ENCODE data around the gene ERMN.

ERMN gene

DNA sequence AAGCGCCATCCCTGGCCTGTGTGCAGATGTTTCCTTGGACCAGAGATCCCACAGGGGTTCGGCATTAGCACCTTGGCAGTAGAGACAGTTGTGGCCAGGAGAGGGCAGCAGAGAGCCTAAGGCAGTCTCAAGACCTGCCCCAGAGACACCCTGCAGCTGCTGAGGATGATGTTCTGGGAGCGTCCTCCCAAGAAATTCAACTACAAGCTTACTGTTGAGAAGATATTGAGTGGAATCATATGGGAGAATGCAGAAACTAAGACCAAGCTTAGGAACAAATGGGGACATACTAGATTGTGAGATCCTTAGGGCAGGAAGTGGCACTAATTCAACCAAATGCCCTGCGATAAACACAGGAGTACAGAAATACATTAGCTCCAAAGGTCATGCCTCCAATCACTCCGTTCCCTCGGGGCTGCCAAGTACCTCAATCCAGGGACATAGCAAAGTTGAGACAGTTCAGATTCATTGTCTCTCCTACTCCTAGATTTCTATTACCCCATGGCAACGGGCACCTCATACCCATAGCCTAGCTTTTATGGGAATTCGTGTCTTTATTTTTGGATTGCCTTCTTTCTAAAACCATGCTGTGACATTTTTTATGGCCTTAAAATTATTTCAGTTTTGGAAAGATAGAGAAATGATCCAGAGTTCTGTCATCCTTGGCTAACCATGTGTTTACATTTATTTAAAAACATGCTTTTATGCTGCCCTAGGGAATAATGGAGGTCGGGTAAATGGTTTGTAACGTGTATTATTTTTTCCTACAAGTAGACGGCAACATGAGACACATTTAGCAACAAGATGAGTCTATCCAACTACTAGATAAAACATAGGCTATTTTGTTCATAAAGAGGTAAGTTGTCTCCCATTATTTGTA lies 2.2 kb upstream of the ERMN start:
- peak; percentile 90 for DNase-seq

DNA sequence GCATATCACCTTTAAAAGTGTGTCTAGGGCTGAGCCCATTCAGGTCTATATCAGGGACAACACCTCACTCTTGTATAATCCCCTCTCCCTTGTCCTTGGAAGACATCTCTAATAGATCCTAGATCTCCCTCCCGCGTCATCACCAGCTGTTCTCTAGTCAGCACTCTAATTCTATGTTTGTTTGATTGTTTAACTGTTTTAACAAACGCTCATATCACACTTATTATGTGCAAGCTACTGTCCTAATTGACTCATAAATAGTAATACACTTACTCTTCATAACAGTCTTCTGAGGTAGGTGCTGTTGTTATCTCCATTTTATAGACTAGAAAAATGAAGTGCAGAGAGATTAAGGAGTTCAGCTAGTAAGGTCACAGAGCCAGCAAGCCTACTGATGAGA lies 1.6 kb upstream of the ERMN start:
- DNase-seq: no peak

GRCh38 chr2:157326698-157327097 lies 1.1 kb upstream of the ERMN start:
- peak; percentile 26 for DNase-seq

DNA sequence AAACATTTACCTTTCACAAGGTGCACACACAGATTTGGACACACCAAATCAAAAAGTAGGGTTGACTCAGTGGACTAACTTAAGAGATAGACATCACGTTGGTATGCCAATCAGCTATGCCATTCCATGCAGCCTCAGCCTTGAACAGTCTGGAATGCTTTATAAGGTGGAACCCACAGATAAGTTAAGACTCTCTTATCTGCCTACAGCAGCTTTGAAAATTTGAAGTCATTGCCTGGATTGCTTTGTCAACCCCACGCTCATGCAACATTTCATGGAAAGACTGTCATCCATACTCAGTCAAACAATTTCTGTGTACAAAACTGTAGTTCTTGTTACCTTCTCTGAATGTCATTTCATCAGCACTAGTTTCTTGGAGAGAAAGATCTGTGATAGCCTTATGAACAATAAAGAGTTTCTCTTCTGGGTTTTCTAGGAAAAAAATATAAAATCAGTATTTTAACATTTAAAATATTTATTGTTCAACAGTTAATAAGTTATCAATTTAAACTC lies 1.2 kb downstream of the ERMN start:
- DNase-seq: peak; percentile 86

DNA sequence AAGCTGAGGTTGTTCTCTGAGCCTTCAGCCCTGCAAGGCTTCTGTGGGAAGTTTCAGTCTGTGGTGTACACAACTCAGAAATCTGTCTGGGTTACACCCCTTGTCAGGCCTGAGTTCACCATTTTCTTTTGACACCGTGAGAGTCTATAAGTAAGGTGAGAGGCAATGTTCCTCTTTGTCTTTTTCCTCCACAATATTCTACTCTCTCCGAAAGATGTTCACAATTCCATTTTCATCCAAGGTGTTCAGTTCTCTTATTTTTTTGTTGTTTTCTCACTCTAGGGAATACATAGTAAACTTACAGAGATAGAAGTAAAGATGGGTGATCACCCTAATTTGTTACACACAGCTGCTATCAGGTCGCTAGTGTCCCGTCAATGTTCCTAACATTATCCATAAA lies 3.2 kb downstream of the ERMN start:
- no peak for DNase-seq

DNA sequence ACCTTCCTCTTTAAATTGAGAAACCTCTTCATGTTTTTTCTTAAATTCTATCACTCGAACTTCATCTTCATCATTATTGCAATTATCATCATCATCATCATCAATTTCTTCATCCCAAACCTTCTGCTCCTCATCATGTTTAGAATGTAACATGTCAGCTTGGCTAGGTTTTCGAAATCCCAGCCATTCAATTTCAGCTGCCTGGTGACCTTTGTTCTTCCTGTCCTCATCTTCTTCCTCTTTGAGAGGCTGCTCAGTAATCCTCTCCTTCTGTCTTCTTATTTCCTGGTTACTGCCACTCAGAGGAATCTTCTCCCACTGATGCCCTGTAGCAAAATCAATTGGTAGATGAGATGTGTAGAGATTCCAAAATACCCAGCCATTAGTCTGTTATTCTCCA lies 4.2 kb downstream of the ERMN start:
- DNase-seq: no peak

DNA sequence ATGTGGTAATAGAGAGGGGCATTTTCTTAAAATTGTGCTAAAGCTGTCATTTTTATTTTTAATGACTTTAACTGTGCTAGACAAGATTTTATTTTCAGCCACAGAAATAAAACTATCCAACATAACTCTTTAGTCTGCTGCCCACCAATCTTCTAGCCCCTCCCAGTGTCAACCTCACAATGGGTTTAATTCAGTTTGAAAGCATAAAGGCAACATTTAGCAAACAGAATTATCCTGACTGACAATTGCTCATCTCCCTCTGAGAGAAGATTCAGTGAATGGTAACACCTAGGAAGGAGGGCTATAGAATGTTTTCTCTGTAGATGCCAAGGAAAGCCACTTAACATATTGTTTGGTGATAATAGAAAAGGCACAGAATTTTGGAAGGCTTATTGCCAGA lies 5.2 kb downstream of the ERMN start:
- no peak for DNase-seq

GRCh38 chr2:157319795-157320194 lies 5.8 kb downstream of the ERMN start:
- no peak for DNase-seq

DNA sequence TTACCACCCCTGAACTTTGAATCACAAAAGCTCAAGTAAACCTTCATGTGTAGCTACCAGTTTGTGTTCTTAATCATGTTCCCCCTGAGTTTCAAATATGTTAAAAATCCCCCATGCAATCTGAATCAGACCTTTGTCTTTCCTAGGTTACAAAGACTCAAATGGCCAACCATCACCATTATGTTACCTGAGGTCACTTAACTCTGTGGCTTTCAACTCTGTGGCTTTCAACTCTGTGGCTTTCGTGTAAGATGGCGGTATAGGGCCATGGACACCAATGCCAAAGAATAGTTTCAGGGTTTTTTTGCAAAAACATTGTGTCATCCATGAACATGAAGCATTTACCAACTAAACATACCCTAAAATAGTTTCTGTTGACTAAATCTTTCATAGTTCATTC lies 6.7 kb downstream of the ERMN start:
- no peak for DNase-seq

- no peak for DNase-seq
These were observed 9.7 kb downstream of the ERMN start for GRCh38 chr2:157315901-157316300.

- no peak for DNase-seq
These were observed 12.6 kb downstream of the ERMN start for GRCh38 chr2:157312866-157313486.

DNA sequence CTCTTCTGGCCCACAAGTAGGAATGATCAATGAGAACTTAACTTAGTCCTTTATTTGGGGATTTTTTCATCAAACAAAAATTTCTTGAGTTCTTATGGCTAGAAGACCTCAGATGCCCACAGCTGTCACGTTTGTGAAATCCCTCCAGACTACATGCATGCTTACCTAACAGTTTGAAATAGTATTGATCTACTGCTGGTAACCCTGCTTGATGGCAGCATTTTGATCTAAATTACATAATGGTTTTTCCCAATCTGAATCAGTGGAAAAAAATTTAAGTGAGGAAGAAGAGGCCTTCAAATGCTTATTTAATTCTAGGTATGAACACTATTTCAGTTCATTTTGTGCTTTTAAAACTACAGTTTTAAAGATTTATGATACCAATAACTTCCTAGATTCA lies 13.9 kb downstream of the ERMN start:
- DNase-seq: no peak

DNA sequence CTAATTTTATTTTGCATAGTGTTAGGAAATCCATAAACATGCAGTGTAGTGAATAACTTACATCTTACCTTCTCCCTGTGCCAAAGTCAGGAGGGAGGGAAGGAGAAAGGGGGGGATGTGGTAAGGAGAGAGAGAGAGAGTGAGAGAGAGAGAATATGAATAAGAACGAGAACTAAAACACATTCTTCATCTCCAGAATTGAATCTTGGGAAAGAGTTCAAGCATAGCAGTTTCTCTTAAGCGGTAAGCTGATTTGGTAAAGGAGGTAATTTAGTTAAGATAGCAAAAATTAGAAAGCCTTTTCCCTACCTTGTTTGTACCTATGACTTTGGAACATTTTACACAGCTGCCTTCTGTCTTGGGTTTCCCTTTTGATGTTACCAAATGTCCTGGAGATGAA lies 15.7 kb downstream of the ERMN start:
- no peak for DNase-seq

GRCh38 chr2:157307021-157307420 lies 18.6 kb downstream of the ERMN start:
- peak; percentile 55 for DNase-seq

DNA sequence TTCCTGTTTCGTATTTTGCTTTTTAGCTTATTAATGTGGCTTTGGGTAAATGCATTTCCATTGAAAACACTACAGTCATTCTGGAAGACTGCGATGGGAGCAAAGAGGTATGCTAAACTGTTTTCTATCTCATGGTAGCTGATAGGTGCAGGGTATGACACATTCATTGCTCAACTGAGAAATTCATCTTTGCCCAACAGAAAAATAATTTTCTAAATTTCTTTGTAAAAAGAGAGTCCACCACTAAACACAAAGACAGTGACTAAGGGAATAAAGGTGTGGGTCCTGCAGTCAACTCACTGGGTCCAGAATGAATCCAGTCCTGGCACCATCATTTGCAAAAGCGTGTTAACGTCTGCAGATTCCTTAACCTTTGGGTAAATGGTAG lies 19.9 kb downstream of the ERMN start:
- DNase-seq: no peak

GRCh38 chr2:157304811-157305722 lies 20.6 kb downstream of the ERMN start:
- no peak for DNase-seq

- no peak for DNase-seq
These were observed 22.0 kb downstream of the ERMN start for GRCh38 chr2:157303612-157304011.

DNA sequence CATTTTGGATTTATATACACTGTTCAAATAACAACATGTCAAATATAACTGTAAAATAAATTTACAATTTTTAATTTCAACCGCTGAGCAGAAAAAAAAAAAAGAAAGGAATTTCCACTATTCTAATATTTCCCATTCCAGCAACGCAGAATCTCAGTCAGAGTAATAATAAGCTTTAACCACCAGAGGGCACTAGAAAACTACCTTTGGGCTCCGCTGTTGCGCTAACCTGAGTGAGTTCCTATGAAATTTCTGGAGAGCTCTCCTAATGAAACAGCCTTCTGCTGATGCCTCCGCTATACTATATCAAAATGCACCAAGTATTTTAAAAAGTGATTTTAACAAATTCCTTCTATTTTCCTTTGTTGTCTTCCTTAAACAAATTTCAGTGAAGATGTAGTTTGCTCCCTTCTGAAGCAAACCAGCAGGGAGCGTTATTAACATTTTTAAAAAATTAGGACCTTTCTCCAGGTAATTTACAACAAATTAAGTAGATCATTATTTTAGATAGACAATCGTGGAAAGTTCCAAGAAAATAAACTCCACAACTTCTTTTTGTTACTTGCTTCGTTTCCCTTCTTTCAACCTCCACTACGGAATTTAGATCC lies 23.0 kb downstream of the ERMN start:
- peak; percentile 84 for DNase-seq

- DNase-seq: no peak
These were observed 24.3 kb downstream of the ERMN start for GRCh38 chr2:157301307-157301706.

GRCh38 chr2:157296958-157297357 lies 28.7 kb downstream of the ERMN start:
- DNase-seq: no peak

- DNase-seq: no peak
These were observed 29.1 kb downstream of the ERMN start for GRCh38 chr2:157296490-157296889.

GRCh38 chr2:157292853-157293252 lies 32.8 kb downstream of the ERMN start:
- DNase-seq: no peak

DNA sequence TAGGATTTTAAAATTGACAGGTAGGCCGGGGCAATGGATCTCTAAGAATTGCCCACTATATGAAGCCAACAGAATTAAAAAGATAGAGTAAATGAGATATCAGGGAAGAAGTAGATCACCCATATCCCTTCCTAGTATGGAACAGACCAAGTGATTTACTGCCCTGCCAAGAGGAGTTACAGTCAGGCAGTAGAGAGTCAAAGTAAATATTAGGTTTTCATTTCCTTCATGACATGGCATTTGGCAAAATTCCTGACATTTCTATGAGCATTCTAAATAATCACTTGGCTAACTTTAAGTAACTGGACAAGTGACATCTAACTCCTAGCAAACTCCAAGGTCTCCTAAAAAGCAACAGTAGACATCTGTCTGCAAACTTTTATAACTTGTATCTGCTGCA lies 34.6 kb downstream of the ERMN start:
- DNase-seq: no peak
